A204.1 (cell line): ENCODE data around the gene CSMD2.

Source experiments
- FAIRE-seq: peaks from 2 replicates; lab custom pipeline; 2012; peaks lifted over from hg19 to GRCh38; lab: Jason Lieb, UNC

Gene CSMD2

GRCh38 chr1:33899746-33900145, 265.3 kb downstream of the CSMD2 start:
- FAIRE-seq: no peak

DNA sequence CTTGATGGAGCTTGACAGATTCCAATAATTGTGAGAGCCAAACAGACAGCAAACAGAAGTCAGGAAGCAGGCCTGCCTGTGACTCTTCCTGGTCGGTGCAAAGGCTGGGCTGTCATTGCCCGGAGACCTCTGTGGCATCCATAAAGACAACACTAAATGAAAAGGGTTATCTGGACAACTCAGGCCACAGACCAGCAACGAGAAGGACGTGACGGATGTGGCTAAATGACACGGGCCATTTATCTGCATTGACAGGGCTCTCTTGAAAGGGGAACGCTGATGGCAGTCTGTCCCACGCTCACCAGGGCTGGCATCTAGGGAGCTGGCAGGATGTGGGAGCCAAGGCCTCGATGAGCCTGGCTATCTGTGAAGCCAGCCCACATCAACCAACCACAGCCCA, 266.1 kb downstream of the CSMD2 start:
- FAIRE-seq: no peak

DNA sequence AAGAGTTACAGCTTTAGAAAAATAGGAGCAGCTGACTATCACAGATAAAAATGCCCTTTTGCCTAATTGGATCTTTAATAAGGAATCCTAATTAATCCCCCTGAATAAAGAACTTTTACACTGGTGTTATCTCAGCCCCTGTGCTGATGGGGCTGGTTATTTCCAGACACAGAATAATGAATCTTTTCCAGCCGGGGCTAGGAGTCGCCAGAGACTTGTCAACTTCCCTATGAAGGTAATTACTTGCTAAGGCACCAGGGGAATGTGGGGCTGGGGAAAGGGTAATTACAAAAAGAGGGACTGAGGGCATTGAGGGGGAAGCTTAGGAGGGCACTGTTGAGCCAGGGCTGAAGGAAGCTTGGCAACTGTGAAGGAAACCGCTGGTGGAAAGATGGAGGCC, 266.6 kb downstream of the CSMD2 start:
- no peak for FAIRE-seq

DNA sequence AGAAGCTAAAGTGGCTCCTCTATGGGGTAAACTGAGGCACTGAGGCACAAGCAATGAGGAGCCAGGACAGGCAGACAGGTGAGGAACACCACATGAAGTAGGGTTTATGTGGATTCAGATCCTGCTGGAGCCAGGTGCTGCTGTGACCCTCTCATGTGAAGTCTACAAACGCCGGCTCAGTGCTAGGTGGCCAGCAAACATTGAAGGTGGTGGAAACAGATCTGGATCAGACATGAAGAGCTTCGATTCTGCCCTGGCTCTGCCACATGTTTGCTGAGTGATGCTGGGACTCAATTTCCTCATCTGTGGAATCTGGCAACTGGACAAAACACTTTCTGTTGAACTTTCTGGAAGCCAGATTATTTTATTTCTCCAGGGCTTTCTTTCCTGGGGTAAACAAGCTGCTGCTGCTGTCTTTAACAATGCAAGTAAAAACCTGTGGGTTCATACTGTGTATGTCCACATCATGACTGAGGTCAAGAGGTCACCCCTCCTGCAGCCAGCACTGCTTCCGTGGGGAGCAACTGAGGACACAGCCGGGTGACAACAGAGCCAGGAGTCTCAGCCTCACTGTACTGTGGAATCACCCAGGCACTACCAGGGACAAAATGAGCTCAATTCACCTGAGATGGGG, 267.8 kb downstream of the CSMD2 start:
- FAIRE-seq: no peak

DNA sequence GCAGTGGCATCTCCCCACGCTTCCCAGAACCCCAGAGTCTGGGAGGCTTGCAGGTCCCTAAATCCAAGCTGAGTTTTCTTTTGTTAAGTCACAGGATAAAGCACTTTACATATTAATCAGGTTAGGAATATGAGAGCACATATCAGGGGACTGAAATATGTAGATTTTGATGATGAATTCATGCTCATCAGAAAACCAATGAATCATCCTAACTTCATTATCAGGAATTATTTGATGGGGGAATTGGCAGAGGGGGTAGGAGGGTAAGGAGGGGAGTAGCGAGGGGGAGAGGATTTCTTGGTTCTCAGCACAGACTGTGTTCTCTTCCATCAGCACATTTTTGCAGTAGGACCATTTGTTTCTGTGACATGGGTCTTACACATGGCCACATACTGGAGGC, 269.1 kb downstream of the CSMD2 start:
- no peak for FAIRE-seq

- no peak for FAIRE-seq
Measured at GRCh38 chr1:33895396-33895795, 269.6 kb downstream of the CSMD2 start.

DNA sequence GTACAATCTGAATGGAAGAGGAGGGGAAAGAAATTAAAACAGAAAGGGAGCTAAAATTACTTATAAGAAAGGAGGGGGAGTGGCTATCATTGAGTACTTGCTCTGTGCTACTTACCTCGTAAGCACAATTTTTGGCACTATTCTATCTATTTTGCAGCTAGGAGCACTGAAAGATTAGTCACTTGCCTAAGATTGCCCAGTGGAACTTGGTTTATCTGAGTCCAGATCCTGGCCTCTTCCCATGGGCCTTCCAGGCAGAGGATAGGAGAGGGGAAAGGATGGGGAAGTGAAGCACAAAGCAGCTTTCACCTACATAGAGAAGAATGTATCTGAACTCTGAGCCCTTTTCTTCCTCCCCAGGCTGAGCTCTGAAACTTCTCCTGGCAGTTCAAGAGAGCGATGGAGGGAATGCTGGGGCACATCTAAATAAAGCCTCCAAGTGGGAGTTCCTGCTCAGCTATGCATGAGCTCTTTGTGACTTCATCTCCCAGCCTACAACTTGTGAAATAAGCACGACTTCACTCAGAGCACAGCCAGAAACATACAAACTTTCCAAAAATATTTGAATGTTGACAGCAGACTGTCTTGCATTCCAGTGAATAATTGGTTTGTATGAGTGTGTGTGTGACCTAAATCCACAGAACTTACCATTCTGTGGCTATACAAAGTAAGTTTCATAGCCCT, 271.7 kb downstream of the CSMD2 start:
- FAIRE-seq: no peak

DNA sequence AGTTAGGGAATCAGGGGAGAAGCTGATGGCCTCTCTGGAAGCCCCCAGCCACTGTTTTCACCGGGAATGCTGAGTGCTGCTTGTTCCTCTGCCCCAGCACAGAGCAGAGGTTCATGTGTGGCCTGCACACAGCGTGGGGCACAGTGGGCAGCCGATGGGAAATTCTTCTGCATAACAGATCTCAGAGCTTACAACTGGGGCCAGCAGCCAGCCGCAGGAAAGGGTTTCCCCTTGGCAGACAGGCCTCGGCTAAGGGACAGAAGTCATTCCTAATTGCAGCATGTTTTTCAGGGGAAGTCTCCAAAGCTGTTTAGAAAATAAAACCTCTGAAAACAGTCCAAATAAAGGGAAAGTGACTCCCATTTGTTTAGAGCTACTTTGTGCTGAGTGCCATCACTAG, 278.5 kb downstream of the CSMD2 start:
- no peak for FAIRE-seq

GRCh38 chr1:33880305-33880704, 284.7 kb downstream of the CSMD2 start:
- FAIRE-seq: no peak

- no peak for FAIRE-seq
Measured at GRCh38 chr1:33878392-33878791, 286.6 kb downstream of the CSMD2 start.

- FAIRE-seq: no peak
Measured at GRCh38 chr1:33876970-33877650, 287.9 kb downstream of the CSMD2 start.

- no peak for FAIRE-seq
Measured at GRCh38 chr1:33875862-33876261, 289.2 kb downstream of the CSMD2 start.

DNA sequence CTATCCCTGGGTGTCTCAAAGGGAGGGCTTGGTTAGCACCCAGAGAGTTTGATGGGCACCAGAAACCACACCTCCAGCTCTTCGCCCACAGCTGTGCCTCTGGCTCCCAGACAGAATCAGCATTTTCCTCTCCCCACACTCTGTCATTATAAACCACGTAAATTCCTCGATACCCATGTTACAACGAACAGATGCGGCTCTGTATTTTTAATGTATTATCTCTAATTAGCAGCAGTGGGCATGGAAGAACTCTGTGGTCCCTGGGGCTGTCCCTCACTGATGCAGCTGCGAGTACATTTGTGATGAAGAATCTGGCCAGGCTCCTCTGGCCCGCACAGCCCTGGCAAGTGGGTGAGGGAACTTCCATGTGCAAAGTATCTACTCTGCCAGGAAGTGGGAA, 290.4 kb downstream of the CSMD2 start:
- FAIRE-seq: no peak

GRCh38 chr1:33872683-33873082, 292.3 kb downstream of the CSMD2 start:
- FAIRE-seq: no peak

DNA sequence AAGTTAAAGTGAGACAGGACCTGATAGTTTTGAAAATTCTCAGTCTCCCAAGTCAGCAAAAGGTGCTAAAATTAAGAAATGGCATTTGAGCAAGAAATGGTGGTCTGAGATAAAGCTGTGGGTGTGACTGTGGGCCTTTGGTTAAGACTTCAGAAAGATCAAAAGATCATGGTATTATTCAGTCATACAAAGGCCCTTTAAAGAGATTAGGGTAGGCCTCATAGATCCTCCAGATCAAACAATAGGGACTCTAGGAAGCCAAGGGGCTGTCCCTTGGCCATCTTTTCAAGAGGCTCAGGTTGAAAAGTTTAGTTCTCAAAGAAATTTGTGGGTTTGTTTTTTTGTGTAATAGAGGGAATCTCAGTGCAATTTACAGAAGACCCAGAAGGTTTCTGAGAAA, 292.8 kb downstream of the CSMD2 start:
- no peak for FAIRE-seq

DNA sequence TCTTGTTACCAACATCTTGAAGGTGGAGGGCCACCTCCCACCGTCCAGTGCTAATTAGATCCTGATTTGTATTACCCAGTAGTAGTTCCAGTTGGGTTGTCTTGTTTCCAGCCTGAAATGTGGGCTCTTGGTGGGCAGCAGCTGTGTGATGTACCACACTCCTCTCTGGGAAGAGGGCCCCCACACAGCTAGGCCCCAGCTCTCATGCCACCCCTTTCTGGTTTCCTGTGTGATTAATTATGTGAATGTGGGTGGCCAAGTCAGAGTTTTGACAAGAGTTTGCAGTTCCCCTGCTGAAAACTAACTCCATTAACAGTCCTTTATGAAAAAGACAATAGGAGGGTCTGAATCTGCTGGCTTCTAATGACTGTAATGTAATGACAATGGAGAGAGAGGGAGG, 297.3 kb downstream of the CSMD2 start:
- FAIRE-seq: no peak

GRCh38 chr1:33866281-33866680, 298.7 kb downstream of the CSMD2 start:
- no peak for FAIRE-seq

GRCh38 chr1:33864460-33865389, 300.3 kb downstream of the CSMD2 start:
- no peak for FAIRE-seq

GRCh38 chr1:33863779-33864178, 301.3 kb downstream of the CSMD2 start, which contains the start of gene HMGB4:
Gene HMGB4, plus strand, starts transcription at chr1:33864079. Its CDS starts 113 bp downstream, at chr1:33864192.
- FAIRE-seq: no peak

GRCh38 chr1:33860671-33861070, 304.4 kb downstream of the CSMD2 start:
- FAIRE-seq: no peak

GRCh38 chr1:33854091-33854490, 310.9 kb downstream of the CSMD2 start:
- FAIRE-seq: no peak

- FAIRE-seq: no peak
Measured at GRCh38 chr1:33853431-33853830, 311.6 kb downstream of the CSMD2 start.

DNA sequence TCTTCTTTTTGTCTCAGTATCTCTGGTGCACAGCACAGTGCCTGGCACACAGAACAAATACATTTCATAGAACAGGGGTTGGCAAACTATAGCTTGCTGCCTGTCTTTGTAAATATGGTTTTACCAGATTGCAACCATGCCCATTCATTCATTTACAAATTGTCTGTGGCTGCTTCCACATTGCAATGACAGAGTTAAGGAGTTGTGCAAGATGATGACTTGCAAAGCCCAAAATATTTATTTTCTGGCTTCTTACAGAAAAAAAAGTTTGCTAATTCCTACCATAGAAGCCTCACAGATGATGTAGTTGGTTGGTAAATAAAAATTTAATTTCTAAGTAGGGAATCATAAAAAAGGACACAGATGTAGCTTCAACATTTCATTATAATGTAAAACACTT, 312.3 kb downstream of the CSMD2 start:
- no peak for FAIRE-seq
